ENCODE measurements around the gene CCR5AS.
"Not testable (repeated sequence)": the region's sequence is repeated elsewhere in the genome, so short reads cannot be mapped to it uniquely, and the experiment has no call there.

Gene CCR5AS

DNA sequence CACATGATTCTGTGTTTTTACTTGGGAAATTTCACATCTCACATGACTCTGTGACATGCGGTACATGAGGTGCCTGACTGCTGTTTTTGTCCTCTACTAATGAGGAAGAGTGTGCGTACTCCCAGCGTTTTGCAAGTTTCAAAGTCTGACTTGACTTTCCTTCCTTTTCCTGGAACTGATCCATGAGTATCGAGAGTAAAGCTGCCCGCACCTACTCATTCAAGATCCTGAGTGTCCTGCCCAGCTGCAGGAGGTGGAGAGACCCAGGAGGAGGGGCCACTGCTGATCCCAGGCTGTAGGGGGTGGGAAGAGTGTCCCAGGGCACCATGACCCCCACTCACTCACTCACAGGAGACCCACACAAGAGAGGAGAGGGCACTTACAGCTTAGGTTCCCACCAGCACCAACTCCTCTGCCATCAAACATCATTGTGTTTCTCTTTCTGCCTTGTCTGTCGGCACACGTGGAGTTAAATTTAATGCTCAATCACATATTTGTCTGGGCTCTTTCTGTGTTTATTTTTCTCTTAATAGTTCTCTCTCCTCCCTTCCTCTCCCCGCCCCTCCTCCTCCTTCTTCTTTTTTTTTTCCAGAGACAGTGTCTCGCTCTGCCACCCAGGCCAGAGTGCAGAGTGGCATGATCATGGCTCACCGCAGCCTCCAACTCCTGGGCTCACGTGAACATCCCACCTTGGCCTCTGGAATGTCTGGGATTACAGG, 1.4 kb downstream of the CCR5AS start:
- FAIRE-seq (no peak), DNase-seq (ENCODE audit: low spot score) (no peak)

DNA sequence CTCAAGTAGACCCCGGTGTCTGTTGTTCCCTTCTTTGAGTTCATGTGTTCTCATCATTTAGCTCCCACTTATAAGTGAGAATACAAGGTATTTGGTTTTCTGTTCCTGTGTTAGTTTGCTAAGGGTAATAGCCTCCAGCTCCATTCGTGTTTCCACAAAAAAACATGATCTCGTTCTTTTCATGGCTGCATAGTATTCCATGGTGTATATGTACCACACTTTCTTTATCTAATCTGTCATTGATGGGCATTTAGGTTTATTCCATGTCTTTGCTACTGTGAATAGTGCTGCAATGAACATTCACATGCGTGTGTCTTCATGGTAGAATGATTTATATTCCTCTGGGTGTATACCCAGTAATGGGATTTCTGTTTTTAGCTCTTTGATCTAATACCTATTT, 4.0 kb downstream of the CCR5AS start:
- FAIRE-seq; DNase-seq (ENCODE audit: low spot score): not testable (repeated sequence)

DNA sequence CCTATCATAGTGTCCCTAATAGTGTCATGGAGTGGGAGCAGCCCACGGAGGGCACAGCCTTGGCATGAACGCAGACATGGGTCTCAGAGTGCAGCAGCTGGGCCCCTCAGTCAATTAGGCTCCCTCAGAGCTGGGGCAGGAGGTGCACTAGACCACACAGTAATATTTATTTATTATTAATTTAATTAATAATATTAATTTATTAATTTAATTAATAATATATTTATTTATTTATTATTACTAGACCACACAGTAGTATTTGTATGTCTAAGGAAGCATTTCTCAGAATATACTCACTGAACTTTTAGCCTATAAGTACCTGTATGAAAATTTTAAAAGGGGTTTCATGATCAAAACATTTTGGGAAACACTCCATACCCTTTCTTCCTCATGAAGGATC, 5.3 kb downstream of the CCR5AS start:
- FAIRE-seq (no peak), DNase-seq (ENCODE audit: low spot score) (no peak)

DNA sequence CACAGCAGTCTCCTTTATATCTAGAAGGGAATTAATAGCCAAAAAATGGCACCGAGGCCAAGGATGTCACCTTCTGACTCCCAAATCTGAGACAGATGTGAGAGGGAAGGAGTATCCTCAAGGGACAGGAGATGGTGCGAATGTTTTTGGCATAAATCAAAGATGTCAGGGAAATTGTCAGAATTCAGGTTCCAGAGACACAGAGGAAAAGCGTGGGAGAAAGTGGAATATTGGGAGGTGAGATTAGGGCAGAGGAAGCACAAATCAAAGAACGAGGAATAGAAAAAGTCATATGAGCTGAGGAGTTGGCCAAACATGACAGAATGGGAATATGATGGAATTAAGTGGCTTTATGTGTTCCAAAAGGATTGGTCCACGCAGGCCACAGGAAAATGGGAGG, 6.0 kb downstream of the CCR5AS start:
- no peak for DNase-seq (ENCODE audit: low spot score)
- no peak for FAIRE-seq

DNA sequence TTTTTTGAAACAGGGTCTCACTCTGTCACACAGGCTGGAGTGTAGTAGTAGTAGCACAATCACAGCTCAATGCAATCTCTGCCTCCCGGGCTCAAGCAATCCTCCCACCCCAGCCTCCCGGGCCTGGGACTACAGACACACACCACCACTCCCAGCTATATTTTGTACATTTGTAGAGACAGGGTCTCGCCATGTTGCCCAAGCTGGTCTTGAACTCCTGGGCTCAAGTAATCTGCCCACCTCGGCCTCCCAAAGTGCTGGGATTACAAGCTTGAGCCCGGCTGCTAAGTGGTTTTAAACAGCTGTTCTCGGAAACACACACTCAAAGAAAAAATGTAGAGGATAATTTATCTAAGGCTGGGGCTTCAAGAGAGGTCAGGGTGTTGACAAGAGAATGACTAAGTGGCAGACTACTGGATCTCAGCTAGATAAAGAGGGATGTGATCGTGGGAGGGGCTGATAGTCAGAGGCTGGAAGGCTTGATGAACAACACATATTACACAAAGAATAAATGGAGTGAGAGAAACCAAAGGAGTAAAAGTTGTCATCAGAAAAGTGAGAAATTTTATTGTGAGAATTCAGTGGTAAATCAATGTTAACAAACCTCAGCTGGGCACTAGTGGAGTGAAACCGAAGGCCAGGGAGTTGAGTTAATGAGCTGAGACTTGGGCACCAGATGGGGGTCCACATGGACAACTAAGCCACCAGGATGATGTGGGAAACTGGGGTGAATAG, 6.7 kb downstream of the CCR5AS start:
- FAIRE-seq, result no peak
- DNase-seq (ENCODE audit: low spot score), result peak; percentile 55

DNA sequence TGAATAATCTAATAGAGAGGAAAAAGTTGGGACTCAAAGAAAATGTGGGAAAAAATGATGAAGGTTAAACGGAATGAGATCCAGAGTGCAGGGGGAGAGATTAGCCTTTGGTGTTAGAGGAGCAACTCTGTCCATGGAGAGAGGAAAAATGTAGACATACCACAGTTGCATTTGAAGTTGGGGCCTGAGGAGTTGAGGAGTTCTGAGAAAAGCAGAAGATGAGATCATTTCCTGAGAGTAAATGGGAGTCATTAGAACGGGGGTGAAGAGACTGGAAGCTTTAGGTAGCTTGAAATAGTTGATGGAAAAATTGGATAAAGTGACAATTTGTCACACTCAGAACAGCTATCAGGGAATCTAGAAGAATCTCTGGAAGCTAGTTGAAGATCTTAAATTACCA, 7.3 kb downstream of the CCR5AS start:
- no peak for FAIRE-seq

DNA sequence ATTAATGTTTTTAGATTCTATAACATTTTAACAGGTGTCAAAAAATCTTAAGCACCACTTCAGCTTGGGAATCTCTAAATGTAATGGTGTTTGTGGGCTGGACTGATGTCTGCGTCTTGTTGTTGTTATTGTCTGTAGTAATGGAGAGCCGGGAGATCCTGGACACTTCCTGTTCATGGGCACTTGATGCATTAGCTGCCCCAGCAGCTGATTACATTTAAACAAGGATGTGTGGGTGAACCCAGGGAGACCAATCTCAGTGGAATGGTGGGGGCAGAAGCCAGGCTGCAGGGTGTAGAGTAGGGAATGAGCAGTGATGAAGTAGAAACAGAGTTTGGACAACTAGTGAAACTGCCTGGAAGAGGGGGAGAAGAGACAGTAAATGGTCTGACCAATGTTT, 7.8 kb downstream of the CCR5AS start:
- DNase-seq (ENCODE audit: low spot score) (no peak), FAIRE-seq (no peak)

More for the DNA sequence above, 7.3 kb downstream of the CCR5AS start:
- DNase-seq (ENCODE audit: low spot score), result no peak

DNA sequence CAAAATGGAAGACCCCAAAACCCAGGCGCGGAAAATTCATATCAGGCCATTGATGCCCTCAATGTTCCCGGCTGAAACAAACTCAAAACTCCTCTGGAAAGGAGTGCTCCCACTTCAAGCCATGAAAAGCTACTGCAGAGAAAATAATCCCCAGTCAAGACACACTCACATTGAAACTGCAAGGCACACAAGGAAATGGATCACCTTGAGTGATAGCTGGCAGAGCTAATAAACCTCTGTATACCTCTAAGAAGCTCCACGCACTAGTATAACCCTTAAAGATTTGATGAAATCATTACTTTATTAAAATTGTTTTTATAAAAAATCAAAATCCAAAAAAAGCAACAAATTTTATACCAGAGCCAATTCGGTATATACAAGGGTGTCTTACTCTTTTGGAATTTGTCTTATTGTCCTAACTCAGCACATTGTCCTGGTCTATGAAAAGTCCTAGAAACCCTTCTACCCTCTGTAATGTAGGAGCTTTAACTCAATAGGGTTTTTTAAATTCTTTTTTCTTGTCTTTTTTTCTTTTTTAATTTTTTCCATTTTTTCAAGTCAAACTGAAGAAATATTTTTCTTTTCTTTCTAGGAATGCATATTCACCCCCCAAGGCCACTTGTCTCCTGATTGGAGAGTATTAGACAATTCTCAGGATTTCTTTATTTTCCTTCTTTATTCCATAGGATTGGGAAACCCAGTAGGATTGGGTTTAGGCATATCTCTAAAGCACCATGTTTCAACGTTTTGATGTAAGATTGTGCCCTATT, 8.5 kb downstream of the CCR5AS start:
- no peak for DNase-seq (ENCODE audit: low spot score)
- no peak for FAIRE-seq

DNA sequence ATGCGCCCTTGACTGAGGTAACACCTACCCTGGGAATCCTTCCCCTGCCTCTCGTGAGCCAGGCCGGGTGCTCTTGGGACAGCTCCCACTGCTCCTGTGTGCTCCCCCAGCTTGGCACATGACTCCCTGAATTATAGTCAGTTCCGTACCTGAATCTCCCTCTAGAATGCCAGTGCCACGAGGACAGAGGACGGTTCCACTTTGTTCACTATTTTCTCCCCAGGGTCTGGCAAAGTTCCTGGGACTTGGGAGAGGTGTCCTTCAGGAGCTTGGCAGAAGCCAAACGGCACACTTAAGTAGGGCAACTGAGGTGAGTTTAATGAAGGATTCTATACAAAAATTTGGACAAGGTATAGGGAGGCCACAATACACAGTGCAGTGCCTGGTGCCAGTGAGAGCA, 9.8 kb downstream of the CCR5AS start:
- FAIRE-seq (no peak), DNase-seq (ENCODE audit: low spot score) (no peak)

DNA sequence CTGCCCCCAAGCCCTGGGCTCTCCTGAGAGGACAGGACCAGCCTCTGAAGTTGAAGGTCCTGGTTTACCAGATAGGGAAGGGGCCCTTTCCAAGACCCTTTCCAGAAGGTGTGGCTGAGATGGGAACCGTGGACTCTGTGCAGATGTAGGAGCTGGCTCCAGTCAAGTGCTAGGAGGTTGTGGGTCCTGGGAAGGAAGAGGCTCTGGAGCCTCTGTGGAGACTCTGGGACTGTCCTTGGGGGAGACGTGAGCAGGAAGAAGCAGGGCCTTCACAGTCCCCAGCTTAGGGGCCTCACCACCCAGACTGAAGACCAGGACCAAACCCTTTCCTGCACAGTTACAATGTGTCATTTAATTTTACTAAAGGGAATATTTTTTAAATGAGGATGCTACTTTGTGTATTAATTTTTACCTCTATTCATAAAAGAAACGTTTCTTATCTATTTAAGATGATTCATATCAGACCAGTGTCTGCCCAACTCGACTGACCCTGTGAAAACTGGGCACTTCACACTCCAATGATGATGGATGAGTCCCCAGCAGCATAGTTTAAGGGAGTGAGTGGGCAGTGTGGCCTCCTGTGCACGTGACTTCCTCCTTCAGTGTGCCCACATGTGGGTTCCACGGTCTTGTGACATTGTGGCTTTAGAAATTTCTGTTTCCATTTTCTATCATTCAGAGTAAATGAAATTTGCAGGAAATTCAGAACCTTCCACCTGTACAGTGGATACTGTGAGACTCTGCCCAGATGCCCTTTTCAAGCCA, 10.9 kb downstream of the CCR5AS start:
- FAIRE-seq, result peak; percentile 69
- peak; percentile 61 for DNase-seq (ENCODE audit: low spot score)

DNA sequence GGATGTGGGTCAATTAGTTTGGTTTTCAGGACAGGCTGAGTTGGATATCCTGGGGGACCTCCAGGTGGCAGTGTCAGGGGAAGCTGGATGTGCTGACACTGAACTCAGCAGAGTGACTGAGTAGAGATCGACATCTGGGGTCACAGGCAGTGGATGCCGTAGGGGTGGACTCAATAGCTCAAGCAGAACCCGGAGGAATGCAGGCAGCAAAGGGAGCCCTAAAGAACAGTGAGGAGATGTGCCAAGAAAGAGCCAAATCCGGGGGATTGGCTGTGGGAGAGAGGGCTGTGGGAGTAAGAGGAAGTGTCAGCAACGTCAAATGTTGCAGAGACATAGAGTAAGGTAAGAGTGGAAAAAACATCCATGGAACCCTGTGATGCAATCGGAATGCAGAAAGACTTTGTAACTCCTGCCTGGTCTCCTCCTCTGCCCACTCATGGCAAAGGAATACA, 11.6 kb downstream of the CCR5AS start:
- DNase-seq (ENCODE audit: low spot score), result no peak

DNA sequence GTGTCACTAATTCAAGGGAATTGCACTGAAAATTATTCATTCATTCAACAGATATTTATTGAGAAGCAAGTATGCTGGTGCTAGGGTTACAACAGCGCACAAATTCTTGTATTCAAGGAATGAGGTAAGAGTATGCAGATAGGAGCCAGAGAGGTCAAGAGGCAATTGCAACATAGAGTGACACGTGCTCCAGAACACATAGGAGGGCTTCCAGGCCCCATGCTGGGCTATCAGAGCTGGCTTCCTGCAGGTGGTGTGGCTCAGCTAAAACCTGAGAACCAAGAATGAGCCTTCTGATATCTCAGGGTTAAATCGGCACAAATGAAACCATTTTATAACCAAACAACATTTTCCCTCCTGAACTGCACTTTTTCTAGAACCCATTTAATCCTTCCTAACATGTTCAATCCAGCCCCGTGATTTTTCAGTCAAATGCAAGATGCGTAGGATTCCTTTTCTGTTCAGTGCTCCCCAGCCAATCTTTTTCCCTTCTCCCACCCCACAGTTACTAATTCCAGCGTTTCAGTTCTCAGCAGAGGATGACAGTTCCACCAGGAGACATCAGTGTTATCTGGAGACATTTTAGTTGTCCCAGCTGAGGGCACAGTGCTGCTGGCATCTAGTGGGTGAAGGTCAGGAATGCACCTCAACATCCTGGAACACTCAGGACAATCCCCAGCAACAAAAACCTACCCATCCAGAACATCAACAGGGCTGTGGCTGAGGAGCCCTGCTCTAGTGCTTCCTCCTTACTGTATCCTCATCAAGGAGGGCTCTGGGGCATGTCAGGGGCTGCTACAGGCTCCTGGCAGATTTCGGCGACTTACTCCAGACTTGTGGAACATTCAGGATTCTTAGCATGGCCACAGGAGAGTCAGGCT, 13.1 kb downstream of the CCR5AS start:
- DNase-seq (ENCODE audit: low spot score), result no peak
- no peak for FAIRE-seq

More for the DNA sequence above, 11.6 kb downstream of the CCR5AS start:
- FAIRE-seq, result no peak

DNA sequence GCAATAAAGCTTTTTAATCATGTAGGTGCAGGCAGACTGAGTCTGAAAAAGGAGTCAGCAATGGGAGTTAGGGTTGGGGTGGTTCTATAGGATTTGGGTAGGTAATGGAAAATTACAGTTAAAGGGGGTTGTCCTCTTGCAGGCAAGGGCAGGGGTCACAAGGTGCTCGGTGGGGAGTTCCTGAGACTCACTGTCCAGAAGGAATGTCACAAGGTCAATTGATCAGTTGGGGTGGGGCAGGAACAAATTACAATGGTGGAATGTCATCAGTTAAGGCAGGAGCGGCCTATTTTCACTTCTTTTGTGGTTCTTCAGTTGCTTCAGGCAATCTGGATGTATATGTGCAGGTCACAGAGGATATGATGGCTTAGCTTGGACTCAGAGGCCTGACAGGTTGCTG, 13.9 kb downstream of the CCR5AS start:
- DNase-seq (ENCODE audit: low spot score) (no peak), FAIRE-seq (no peak)

DNA sequence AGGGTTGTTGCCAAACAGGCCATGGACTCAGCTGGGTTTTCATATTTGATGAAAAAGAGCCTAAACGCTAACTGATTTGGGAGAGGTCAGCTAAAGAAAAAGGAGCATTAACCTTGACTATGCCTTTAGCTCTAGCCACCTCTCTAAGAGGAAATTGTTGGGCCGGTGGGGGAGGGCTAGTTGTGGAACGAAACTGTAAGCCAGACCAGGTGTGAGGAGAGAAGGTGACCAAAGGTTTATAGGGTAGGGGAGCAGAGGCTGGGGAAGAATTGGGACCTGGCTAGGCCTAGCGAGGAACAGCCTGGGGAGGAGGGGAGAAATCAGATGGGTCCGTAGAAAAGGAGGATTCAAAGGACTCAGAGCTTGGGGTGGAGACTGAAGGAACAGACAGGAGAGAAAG, 15.3 kb downstream of the CCR5AS start:
- DNase-seq (ENCODE audit: low spot score); FAIRE-seq: not testable (repeated sequence)

DNA sequence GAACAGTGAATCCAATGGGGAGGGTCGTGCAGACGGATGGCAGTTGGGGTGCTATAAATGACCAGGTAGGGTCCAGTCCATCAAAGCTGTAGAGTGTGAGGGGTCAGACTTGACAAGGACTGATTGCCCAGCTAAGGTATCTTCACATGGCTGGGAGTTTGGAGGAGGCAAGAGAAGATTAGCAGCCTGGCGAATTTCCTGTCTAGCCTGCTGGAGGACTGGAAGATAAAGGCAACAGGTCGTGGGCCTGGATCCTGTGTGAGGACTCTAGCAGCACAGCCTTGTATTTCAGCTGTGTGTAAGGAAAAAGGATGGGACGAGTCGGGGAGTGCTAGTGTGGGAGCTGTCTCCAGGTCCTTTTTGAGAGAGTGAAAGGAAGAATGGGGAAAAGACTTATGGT, 17.6 kb downstream of the CCR5AS start:
- DNase-seq (ENCODE audit: low spot score) (no peak), FAIRE-seq (no peak)

DNA sequence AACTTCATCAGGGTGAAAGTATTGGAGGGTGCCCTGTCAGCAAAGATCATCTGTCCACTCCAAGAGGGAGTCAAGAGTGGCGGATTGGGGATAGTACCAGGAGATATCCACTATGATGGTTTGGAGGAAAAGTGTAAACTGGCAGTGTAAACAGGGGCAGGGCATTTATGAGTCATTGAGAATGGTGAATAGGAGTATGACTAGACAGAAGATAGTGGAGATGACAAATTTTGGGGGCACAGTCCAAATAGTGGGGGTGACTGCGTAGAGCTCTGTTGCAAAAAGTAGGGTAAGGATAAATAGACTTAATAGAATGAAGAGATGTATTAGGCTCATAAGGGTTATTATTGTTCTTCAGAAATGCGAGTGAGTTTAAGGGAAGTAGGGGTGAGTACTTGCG, 18.0 kb downstream of the CCR5AS start:
- not testable (repeated sequence) for DNase-seq (ENCODE audit: low spot score); FAIRE-seq

DNA sequence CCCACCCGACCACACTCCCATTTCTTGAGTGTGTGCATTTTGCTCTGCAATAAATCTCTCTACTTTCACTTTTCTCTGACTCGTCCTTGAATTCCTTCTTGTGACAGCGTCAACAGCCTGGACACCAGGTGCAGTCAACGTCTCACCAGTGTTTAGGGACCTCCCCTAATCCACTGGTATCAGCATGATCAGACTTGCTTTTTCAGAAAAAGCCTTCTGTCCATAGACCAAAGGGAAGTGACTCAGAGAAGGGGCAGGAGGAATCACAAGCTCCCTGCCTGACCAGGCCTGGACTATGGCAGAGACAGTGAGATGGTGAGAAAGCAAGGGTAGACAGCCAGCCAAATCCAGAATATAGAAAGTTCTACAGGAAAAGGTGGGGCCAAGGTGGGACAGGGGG, 20.7 kb downstream of the CCR5AS start:
- FAIRE-seq, result no peak
- peak; percentile 64 for DNase-seq (ENCODE audit: low spot score)

DNA sequence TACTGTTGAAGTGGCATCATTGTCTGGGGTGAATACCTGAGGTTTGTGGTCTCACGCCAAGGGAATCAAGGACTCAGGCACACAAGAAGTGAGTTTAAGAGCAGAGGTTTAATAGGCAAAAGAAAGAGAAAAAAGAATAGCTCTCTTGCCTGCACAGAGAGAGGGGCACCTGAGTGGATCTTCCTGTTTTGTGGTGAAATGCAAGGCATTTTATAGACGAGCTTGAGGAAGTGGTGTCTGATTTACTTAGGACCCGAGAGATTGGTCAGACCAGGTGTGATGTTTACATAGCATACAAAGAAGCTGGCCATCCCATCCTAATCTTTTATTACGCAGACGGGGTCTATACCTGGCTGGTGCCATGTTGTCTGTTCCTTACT, 22.9 kb downstream of the CCR5AS start:
- FAIRE-seq, result no peak
- no peak for DNase-seq (ENCODE audit: low spot score)

DNA sequence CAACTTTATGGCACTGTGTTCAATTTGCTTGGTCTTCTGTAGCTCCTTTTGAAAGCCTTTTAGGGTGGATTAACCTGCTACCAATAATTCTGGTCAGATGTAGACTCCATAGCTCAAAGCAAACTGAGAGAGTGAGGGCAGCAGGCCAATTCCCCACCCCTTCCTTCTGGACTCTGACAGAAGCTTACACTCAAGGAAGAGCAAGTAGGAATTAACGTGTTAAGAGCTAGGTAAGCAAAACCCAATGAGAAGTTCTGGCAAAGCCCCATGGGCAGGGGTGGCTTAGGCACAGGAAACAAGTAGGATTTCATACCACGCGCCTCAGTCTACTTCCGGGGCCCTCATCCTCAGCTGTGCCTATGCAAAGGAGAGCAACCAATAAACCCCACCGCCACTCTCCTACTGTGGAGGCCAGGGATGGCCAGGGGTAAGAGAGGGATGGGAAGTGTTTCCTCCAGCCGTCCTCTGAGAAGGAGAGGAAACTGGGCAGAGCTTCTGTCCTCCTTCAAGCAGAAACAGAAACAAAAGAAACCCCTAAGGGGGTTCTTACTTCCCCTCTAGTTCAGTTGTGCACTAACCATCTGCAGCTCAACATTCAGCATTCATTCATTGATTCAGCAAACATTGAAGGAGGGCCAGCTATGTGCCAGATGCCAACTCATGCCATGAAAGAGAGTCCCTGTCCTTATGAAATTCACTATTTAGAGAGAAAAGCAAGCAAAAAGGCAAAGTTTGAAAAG, 23.5 kb downstream of the CCR5AS start:
- no peak for DNase-seq (ENCODE audit: low spot score)
- no peak for FAIRE-seq

DNA sequence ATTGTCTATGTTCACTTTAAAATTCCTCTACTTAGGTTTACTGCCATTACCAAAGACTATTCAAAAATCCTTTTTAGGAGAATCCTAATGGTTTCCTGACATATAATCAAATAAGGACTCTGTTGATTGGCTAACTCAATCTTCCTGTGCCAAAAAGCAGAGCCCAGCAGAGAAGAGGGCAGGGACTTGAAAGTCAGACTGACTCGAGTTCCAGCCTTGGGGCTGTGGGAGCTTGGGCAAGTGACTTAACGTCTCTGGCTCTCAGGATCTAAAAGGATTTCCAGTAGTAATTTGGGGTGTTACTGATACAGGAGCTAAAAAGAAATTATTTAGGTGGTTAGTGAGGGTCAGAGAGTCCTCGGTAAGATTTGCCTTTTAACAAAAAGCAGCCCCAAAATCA, 25.2 kb downstream of the CCR5AS start:
- DNase-seq (ENCODE audit: low spot score) (no peak), FAIRE-seq (no peak)
